Vagina (tissue), 2 donors: ENCODE data around the gene SNX21.

ENCODE experiments used
- POLR2A ChIP-seq, 2 donors: fragments of 450-650 bp; IDR thresholded peaks; one replicate each; pipeline ENCODE4 v1.6.1; 2017; ENCODE audit warnings: antibody characterized with exemption in 2 of 2, mild to moderate bottlenecking in 2 of 2, moderate library complexity in 2 of 2
- TF ChIP-seq, protein P1 (sequence below), 3 experiments: fragments of 450-650 bp in 2 of 3; fragments of 200-600 bp in 1 of 3; sonication (generic) in 1 of 3; IDR thresholded peaks; one replicate each; pipeline ENCODE4 v1.5.1; 2017 to 2019; ENCODE audit warnings: antibody characterized with exemption in 3 of 3, mild to moderate bottlenecking in 2 of 3, moderate library complexity in 2 of 3

DNA sequence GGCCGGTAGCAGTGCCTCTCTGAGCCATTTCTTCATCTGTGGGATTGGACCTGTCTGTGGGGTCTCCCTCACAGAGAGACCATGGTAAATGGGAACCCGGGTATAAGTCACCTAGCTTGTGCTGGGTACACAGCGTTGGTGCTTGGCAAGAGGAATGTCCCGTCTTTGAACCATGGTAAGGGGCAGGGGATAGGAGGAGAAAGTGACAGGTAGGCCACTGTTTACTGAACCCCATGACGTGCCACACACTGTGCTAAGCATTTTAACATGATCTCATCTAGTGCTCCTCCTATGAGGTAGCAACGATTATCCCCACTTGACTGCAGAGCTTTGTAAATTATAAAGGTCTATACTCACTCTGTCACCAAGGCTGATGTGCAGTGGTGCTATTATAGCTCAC lies 5.9 kb upstream of the SNX21 start:
- TF ChIP-seq, protein P1, sequence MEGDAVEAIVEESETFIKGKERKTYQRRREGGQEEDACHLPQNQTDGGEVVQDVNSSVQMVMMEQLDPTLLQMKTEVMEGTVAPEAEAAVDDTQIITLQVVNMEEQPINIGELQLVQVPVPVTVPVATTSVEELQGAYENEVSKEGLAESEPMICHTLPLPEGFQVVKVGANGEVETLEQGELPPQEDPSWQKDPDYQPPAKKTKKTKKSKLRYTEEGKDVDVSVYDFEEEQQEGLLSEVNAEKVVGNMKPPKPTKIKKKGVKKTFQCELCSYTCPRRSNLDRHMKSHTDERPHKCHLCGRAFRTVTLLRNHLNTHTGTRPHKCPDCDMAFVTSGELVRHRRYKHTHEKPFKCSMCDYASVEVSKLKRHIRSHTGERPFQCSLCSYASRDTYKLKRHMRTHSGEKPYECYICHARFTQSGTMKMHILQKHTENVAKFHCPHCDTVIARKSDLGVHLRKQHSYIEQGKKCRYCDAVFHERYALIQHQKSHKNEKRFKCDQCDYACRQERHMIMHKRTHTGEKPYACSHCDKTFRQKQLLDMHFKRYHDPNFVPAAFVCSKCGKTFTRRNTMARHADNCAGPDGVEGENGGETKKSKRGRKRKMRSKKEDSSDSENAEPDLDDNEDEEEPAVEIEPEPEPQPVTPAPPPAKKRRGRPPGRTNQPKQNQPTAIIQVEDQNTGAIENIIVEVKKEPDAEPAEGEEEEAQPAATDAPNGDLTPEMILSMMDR (IDR thresholded peaks at IDR 0.05), result no peak
- no peak for TF ChIP-seq POLR2A (IDR thresholded peaks at IDR 0.05)
